ENCODE measurements around the gene EPB41L3. TPM values are rescaled to one million over a fixed set of nuclear protein-coding genes. Genes with fewer than 3 reads are reported as not detected.

EPB41L3 gene
- total RNA-seq, 1 experiment from 2014 or later: 20.6 TPM

DNA sequence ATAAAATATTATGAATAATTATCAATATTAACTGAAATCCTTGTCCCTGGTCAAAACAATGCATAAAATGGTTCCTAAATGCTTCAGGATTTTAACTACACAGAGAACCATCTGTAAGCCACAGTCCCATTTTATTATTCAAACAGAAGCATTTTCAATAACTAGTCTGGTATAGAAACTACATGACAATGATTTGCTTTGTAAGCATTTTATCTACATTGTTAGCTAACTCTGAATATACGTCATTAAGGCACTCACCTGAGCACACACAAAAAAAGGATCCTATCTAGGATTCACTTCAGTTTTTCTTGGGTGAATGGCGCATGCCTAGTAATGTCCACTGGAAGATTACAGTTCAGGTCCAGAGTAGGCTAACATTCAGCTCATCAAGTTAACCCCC lies 22.8 kb downstream of the EPB41L3 start (continued):
- TF ChIP-seq, protein P1, sequence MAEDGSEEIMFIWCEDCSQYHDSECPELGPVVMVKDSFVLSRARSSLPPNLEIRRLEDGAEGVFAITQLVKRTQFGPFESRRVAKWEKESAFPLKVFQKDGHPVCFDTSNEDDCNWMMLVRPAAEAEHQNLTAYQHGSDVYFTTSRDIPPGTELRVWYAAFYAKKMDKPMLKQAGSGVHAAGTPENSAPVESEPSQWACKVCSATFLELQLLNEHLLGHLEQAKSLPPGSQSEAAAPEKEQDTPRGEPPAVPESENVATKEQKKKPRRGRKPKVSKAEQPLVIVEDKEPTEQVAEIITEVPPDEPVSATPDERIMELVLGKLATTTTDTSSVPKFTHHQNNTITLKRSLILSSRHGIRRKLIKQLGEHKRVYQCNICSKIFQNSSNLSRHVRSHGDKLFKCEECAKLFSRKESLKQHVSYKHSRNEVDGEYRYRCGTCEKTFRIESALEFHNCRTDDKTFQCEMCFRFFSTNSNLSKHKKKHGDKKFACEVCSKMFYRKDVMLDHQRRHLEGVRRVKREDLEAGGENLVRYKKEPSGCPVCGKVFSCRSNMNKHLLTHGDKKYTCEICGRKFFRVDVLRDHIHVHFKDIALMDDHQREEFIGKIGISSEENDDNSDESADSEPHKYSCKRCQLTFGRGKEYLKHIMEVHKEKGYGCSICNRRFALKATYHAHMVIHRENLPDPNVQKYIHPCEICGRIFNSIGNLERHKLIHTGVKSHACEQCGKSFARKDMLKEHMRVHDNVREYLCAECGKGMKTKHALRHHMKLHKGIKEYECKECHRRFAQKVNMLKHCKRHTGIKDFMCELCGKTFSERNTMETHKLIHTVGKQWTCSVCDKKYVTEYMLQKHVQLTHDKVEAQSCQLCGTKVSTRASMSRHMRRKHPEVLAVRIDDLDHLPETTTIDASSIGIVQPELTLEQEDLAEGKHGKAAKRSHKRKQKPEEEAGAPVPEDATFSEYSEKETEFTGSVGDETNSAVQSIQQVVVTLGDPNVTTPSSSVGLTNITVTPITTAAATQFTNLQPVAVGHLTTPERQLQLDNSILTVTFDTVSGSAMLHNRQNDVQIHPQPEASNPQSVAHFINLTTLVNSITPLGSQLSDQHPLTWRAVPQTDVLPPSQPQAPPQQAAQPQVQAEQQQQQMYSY (CRISPR knock-in tag; IDR thresholded peaks at IDR 0.05): no peak
- TF ChIP-seq, protein P2, sequence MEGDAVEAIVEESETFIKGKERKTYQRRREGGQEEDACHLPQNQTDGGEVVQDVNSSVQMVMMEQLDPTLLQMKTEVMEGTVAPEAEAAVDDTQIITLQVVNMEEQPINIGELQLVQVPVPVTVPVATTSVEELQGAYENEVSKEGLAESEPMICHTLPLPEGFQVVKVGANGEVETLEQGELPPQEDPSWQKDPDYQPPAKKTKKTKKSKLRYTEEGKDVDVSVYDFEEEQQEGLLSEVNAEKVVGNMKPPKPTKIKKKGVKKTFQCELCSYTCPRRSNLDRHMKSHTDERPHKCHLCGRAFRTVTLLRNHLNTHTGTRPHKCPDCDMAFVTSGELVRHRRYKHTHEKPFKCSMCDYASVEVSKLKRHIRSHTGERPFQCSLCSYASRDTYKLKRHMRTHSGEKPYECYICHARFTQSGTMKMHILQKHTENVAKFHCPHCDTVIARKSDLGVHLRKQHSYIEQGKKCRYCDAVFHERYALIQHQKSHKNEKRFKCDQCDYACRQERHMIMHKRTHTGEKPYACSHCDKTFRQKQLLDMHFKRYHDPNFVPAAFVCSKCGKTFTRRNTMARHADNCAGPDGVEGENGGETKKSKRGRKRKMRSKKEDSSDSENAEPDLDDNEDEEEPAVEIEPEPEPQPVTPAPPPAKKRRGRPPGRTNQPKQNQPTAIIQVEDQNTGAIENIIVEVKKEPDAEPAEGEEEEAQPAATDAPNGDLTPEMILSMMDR (IDR thresholded peaks at IDR 0.05): no peak
- no peak for TF ChIP-seq MXD4 (CRISPR knock-in tag; IDR thresholded peaks at IDR 0.05; ENCODE audit: borderline replicate concordance)

DNA sequence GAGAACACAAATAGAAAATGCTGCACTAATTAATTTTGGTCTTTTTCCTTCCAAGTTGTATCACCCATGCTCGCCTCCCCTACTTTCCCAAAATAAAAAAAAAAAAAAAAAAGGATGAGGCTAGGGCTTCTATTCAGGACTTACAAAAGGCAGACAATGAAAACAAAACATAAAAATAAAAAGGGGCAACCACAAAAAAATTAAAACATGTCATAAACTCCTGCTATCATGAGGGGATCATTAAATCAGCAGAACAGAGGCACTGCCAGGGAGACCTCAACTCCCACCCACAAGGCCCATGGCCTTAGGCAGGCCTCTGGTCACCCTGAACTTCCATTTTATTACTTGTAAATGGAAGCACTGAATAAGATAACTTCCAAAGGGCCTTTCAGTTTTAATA lies 23.3 kb downstream of the EPB41L3 start:
- POLR2A ChIA-PET: no interaction called here
- H3K27me3 Mint-ChIP-seq (ENCODE audit: low read depth): no peaks in the 10 kb centered on the region
- DNase-seq (ENCODE audit: low spot score) (no peak), ATAC-seq (no peak)
- no peak overlapping the region for H3K4me3 Mint-ChIP-seq
- CTCF ChIA-PET: interaction anchor here (1.0 to 1.6 kb wide), 2 partner anchors 26 to 348 kb away, joined by 3 to 6 read pairs; no protein-coding TSS in a partner anchor
- no peaks in the 10 kb centered on the region for H3K36me3 Mint-ChIP-seq
- no peaks in the 10 kb centered on the region for H3K9me3 Mint-ChIP-seq
- TF ChIP-seq, protein P3, sequence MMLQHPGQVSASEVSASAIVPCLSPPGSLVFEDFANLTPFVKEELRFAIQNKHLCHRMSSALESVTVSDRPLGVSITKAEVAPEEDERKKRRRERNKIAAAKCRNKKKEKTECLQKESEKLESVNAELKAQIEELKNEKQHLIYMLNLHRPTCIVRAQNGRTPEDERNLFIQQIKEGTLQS (CRISPR knock-in tag; conservative IDR thresholded peaks at IDR 0.05): no peak
- TF ChIP-seq NFATC4 (CRISPR knock-in tag; IDR thresholded peaks at IDR 0.05) (no peak), ZNF121 (CRISPR knock-in tag; IDR thresholded peaks at IDR 0.05) (no peak), JUN (CRISPR knock-in tag; IDR thresholded peaks at IDR 0.05) (no peak), ELF4 (CRISPR knock-in tag; IDR thresholded peaks at IDR 0.05; ENCODE audit: low read depth) (no peak), MXD4 (CRISPR knock-in tag; IDR thresholded peaks at IDR 0.05; ENCODE audit: borderline replicate concordance) (no peak), NR1H2 (CRISPR knock-in tag; IDR thresholded peaks at IDR 0.05) (no peak), SMAD4 (CRISPR knock-in tag; IDR thresholded peaks at IDR 0.05) (no peak), ZNF232 (CRISPR knock-in tag; IDR thresholded peaks at IDR 0.05) (no peak), ETV6 (CRISPR knock-in tag; IDR thresholded peaks at IDR 0.05) (no peak), ZNF317 (CRISPR knock-in tag; IDR thresholded peaks at IDR 0.05; ENCODE audit: borderline replicate concordance, low read depth) (no peak), NFE2L1 (CRISPR knock-in tag; IDR thresholded peaks at IDR 0.05) (no peak)
- TF ChIP-seq, protein P4, sequence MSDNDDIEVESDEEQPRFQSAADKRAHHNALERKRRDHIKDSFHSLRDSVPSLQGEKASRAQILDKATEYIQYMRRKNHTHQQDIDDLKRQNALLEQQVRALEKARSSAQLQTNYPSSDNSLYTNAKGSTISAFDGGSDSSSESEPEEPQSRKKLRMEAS (CRISPR knock-in tag; IDR thresholded peaks at IDR 0.05): no peak
- TF ChIP-seq, protein P5, sequence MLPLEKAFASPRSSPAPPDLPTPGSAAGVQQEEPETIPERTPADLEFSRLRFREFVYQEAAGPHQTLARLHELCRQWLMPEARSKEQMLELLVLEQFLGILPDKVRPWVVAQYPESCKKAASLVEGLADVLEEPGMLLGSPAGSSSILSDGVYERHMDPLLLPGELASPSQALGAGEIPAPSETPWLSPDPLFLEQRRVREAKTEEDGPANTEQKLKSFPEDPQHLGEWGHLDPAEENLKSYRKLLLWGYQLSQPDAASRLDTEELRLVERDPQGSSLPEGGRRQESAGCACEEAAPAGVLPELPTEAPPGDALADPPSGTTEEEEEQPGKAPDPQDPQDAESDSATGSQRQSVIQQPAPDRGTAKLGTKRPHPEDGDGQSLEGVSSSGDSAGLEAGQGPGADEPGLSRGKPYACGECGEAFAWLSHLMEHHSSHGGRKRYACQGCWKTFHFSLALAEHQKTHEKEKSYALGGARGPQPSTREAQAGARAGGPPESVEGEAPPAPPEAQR (CRISPR knock-in tag; IDR thresholded peaks at IDR 0.05): no peak
- TF ChIP-seq, protein P6, sequence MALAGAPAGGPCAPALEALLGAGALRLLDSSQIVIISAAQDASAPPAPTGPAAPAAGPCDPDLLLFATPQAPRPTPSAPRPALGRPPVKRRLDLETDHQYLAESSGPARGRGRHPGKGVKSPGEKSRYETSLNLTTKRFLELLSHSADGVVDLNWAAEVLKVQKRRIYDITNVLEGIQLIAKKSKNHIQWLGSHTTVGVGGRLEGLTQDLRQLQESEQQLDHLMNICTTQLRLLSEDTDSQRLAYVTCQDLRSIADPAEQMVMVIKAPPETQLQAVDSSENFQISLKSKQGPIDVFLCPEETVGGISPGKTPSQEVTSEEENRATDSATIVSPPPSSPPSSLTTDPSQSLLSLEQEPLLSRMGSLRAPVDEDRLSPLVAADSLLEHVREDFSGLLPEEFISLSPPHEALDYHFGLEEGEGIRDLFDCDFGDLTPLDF (CRISPR knock-in tag; IDR thresholded peaks at IDR 0.05): no peak
- H3K4me1 Mint-ChIP-seq: peaks cover 11% of the 10 kb centered on the region; the same call in 1 of the 2 replicates
- H3K27ac Mint-ChIP-seq: no peak overlapping the region
